22Rv1 (cell line): Measurements from ENCODE around the gene IL1RAPL2.

ENCODE experiments used
- ZFX ChIP-seq: fragments of 450-650 bp; IDR thresholded peaks from 2 replicates; pipeline ENCODE4 v1.6.1; 2017; ENCODE audit warnings: antibody characterized with exemption, borderline replicate concordance
- TF ChIP-seq, protein P1 (sequence below): fragments of 450-650 bp; IDR thresholded peaks from 2 replicates; pipeline ENCODE4 v1.5.1; 2017; ENCODE audit warnings: mild to moderate bottlenecking

DNA sequence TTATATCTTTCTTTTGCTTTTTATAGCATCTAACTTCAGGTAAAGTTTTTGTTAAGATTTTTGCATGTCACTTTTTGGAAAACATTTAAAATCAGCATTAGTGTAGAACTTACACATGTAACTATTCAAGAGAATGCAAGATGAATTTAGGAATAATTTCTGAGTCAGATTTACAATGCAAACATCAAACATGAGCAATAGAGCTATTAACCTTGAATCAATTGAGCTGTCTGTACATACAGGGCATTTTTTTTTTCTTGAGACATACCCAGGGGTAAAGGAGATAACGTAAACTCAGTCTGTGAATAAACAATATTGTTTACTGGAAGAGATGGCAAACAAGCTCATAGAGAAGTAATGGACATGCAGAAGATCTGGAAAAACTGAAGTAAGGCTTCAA is 311.5 kb downstream of the IL1RAPL2 start:
- TF ChIP-seq, protein P1, sequence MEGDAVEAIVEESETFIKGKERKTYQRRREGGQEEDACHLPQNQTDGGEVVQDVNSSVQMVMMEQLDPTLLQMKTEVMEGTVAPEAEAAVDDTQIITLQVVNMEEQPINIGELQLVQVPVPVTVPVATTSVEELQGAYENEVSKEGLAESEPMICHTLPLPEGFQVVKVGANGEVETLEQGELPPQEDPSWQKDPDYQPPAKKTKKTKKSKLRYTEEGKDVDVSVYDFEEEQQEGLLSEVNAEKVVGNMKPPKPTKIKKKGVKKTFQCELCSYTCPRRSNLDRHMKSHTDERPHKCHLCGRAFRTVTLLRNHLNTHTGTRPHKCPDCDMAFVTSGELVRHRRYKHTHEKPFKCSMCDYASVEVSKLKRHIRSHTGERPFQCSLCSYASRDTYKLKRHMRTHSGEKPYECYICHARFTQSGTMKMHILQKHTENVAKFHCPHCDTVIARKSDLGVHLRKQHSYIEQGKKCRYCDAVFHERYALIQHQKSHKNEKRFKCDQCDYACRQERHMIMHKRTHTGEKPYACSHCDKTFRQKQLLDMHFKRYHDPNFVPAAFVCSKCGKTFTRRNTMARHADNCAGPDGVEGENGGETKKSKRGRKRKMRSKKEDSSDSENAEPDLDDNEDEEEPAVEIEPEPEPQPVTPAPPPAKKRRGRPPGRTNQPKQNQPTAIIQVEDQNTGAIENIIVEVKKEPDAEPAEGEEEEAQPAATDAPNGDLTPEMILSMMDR = no peak
- TF ChIP-seq ZFX = no peak
